Panc1 (cell line): ENCODE measurements around the gene PDE9A. TPM values are rescaled to one million over a fixed set of nuclear protein-coding genes. Genes with fewer than 3 reads are reported as not detected.

Experiments used
- ATAC-seq: fragments of 200-7000 bp; cut with Tn5 transposase; 2 replicates; pipeline ENCODE4 v1.9.1; 2020; ENCODE audit warnings: mild to moderate bottlenecking, moderate library complexity
- BruUV-seq: library from RNA; stranded (reverse); fragments of 400-500 nt; replicated peaks from 2 replicates; lab custom pipeline; 2021; lab: Mats Ljungman, UMichigan
- CTCF ChIA-PET: fragments of 300-600 bp; sonication (Branson Sonifier 250); formaldehyde crosslinking; loops from one replicate; lab custom pipeline; 2022; ENCODE audit warnings: antibody characterized with exemption; lab: Charles Lee
- POLR2A ChIA-PET: fragments of 300-600 bp; sonication (Branson Sonifier 250); formaldehyde crosslinking; loops from one replicate; lab custom pipeline; 2022; ENCODE audit warnings: antibody characterized with exemption; lab: Charles Lee
- DNase-seq: peaks from one replicate; pipeline ENCODE4 v3.0.0-alpha.2; 2010; ENCODE audit warnings: low read depth, low spot score
- H3K27ac ChIP-seq: 2 replicates; pipeline ENCODE4 v1.5.1; 2011; ENCODE audit warnings: mild to moderate bottlenecking, low read length, inconsistent platforms
- H3K27me3 ChIP-seq: fragments of 200-500 bp; sonication (Bioruptor generic); 2 replicates; pipeline ENCODE4 v1.6.0; 2014; ENCODE audit warnings: low read length, inconsistent platforms; ENCODE audit not compliant: control insufficient read depth, insufficient read depth
- H3K36me3 ChIP-seq: fragments of 200-500 bp; sonication (Bioruptor generic); 2 replicates; pipeline ENCODE4 v1.5.1; 2014; ENCODE audit warnings: inconsistent platforms, mild to moderate bottlenecking, low read length, moderate library complexity; ENCODE audit not compliant: control insufficient read depth, insufficient read depth
- H3K4me1 ChIP-seq: 2 replicates; pipeline ENCODE4 v1.5.1; 2011; ENCODE audit warnings: inconsistent platforms, mild to moderate bottlenecking, low read length, moderate library complexity; ENCODE audit not compliant: control insufficient read depth, insufficient read depth
- H3K4me3 ChIP-seq, 2 experiments: 2 replicates each; pipeline ENCODE4 v1.5.1; 2011 to 2012; ENCODE audit warnings: low read depth in 2 of 2, low read length in 2 of 2, mild to moderate bottlenecking in 2 of 2, inconsistent platforms in 1 of 2, moderate library complexity in 1 of 2
- H3K9me3 ChIP-seq: fragments of 200-500 bp; sonication (Bioruptor generic); 2 replicates; pipeline ENCODE4 v1.5.1; 2014; ENCODE audit warnings: low read depth, mild to moderate bottlenecking, inconsistent platforms, low read length, moderate library complexity; ENCODE audit not compliant: control insufficient read depth, insufficient read depth
- POLR2AphosphoS5 ChIP-seq: IDR thresholded peaks from 2 replicates; pipeline ENCODE4 v1.6.1; 2012; ENCODE audit warnings: mild to moderate bottlenecking, low read depth, low read length, moderate library complexity
- SIN3A ChIP-seq: IDR thresholded peaks from 2 replicates; pipeline ENCODE4 v1.6.1; 2012; ENCODE audit warnings: low read depth, mild to moderate bottlenecking, low read length, moderate library complexity, borderline replicate concordance; ENCODE audit not compliant: insufficient read depth
- TCF7L2 ChIP-seq: IDR thresholded peaks from 2 replicates; pipeline ENCODE4 v1.6.1; 2011; ENCODE audit warnings: mild to moderate bottlenecking, low read depth, low read length, inconsistent platforms
- in situ Hi-C: cut with HindIII; loops from 2 replicates; pipeline ENCODE4 v1.10.0; 2016; ENCODE audit warnings: low sequenced_read_pairs, low pct_unique_long_range_greater_than_20kb
- intact Hi-C: fragments of 100-400 bp; cut with micrococcal nuclease; formaldehyde crosslinking; loops from one replicate; pipeline ENCODE4 v1.10.0; 2022; ENCODE audit not compliant: unreplicated experiment
- total RNA-seq: library from RNA; stranded (reverse); gene quantifications from one replicate; pipeline ENCODE4 v1.2.1, GENCODE V29; 2021; ENCODE audit not compliant: unreplicated experiment
- TF ChIP-seq, protein P1 (sequence below), 2 experiments: IDR thresholded peaks; 2 replicates each; pipeline ENCODE4 v1.6.1; 2011 to 2012; ENCODE audit warnings: low read depth in 2 of 2, control low read depth in 1 of 2, low read length in 1 of 2, mild to moderate bottlenecking in 1 of 2, moderate library complexity in 1 of 2; ENCODE audit not compliant: insufficient read depth in 1 of 2
- TF ChIP-seq, protein P2 (sequence below): fragments of 450-650 bp; IDR thresholded peaks from 2 replicates; pipeline ENCODE4 v1.5.1; 2017; ENCODE audit warnings: mild to moderate bottlenecking

The PDE9A gene
- total RNA-seq, 1 experiment from 2014 or later: 0.72 TPM

DNA sequence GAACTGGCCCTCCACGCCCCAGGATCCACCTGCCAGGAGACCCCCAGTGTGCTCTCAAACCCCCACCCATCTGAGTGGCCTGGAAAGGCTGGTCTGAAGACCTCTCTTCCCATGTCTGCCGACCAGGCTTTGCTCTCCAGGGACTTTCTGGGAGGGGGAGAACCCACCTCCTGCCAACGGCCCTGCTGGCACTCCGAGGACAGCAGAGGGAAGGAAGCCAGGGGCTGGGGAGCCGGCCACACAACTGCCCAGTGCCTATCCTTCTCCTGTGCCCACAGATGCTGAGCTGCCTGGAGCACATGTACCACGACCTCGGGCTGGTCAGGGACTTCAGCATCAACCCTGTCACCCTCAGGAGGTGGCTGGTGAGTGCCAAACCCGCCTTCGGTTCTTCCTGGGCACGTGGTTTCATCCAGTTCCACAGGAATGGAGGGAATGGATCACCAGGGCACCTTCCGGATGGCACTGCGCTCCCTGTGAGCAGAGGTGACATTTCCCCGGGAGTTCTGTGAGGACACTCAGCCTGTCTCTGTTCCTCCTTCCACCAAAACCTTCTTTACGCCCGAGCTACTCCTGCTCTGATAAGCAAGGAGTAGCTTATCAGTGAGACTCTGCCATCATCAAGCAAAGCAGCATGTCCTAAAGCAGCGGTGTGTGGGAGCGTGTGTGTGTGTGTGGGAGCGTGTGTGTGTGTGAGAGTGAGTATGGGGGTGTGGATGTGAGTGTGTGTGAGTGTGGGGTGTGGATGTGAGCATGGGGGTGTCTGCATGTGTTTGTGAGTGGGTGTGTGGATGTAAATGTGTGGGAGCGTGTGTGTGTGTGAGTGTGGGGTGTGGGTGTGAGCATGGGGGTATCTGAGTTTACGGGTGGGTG lies 105.5 kb downstream of the PDE9A start:
- Histone ChIP-seq H3K27me3 (no peaks in the 10 kb centered on the region), H3K4me1 (no peaks in the 10 kb centered on the region), H3K4me3 (no peak overlapping the region), H3K27ac (no peak overlapping the region), H3K36me3 (no peaks in the 10 kb centered on the region), H3K9me3 (no peaks in the 10 kb centered on the region)
- DNase-seq: no peak
- in situ Hi-C loops (no loop called here), intact Hi-C loops (no loop called here)
- BruUV-seq: no TSS peak
- ChIA-PET CTCF (interaction anchor here (0.5 kb wide), 1 partner anchor 80 kb away, joined by 15 read pairs; no protein-coding TSS in a partner anchor), POLR2A (no interaction called here)
- TF ChIP-seq, protein P1, sequence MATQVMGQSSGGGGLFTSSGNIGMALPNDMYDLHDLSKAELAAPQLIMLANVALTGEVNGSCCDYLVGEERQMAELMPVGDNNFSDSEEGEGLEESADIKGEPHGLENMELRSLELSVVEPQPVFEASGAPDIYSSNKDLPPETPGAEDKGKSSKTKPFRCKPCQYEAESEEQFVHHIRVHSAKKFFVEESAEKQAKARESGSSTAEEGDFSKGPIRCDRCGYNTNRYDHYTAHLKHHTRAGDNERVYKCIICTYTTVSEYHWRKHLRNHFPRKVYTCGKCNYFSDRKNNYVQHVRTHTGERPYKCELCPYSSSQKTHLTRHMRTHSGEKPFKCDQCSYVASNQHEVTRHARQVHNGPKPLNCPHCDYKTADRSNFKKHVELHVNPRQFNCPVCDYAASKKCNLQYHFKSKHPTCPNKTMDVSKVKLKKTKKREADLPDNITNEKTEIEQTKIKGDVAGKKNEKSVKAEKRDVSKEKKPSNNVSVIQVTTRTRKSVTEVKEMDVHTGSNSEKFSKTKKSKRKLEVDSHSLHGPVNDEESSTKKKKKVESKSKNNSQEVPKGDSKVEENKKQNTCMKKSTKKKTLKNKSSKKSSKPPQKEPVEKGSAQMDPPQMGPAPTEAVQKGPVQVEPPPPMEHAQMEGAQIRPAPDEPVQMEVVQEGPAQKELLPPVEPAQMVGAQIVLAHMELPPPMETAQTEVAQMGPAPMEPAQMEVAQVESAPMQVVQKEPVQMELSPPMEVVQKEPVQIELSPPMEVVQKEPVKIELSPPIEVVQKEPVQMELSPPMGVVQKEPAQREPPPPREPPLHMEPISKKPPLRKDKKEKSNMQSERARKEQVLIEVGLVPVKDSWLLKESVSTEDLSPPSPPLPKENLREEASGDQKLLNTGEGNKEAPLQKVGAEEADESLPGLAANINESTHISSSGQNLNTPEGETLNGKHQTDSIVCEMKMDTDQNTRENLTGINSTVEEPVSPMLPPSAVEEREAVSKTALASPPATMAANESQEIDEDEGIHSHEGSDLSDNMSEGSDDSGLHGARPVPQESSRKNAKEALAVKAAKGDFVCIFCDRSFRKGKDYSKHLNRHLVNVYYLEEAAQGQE (IDR thresholded peaks at IDR 0.05; ENCODE audit: insufficient read depth in 1 of 2, low read depth in 2 of 2, low read length in 1 of 2): no peak
- TF ChIP-seq TCF7L2 (no peak), POLR2AphosphoS5 (no peak), SIN3A (no peak)
- TF ChIP-seq, protein P2, sequence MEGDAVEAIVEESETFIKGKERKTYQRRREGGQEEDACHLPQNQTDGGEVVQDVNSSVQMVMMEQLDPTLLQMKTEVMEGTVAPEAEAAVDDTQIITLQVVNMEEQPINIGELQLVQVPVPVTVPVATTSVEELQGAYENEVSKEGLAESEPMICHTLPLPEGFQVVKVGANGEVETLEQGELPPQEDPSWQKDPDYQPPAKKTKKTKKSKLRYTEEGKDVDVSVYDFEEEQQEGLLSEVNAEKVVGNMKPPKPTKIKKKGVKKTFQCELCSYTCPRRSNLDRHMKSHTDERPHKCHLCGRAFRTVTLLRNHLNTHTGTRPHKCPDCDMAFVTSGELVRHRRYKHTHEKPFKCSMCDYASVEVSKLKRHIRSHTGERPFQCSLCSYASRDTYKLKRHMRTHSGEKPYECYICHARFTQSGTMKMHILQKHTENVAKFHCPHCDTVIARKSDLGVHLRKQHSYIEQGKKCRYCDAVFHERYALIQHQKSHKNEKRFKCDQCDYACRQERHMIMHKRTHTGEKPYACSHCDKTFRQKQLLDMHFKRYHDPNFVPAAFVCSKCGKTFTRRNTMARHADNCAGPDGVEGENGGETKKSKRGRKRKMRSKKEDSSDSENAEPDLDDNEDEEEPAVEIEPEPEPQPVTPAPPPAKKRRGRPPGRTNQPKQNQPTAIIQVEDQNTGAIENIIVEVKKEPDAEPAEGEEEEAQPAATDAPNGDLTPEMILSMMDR: no peak
- ATAC-seq: no peak

DNA sequence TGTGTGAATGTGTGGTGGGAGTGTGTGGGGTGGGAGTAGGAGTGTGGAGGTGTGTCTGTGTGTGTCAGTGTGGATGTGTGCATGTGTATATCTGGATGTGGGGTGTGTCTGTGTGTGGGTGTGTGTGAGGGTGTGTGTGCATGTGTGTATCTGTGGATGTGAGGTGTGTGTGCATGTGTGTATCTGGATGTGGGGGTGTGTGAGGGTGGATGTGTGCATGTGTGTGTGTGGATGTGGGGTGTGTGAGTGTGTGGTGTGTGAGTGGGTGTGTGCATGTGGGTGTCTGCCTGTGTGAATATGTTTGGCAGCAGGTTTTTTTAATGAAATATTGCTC lies 106.1 kb downstream of the PDE9A start:
- TF ChIP-seq, protein P1 (IDR thresholded peaks at IDR 0.05; ENCODE audit: insufficient read depth in 1 of 2, low read depth in 2 of 2, low read length in 1 of 2): no peak
- TF ChIP-seq POLR2AphosphoS5 (no peak), SIN3A (no peak), TCF7L2 (no peak)
- TF ChIP-seq, protein P2: no peak
- in situ Hi-C loops: no loop called here
- no peak for DNase-seq
- POLR2A ChIA-PET: no interaction called here
- Histone ChIP-seq H3K27me3 (no peaks in the 10 kb centered on the region), H3K27ac (no peak overlapping the region), H3K4me3 (no peak overlapping the region), H3K9me3 (no peaks in the 10 kb centered on the region), H3K36me3 (no peaks in the 10 kb centered on the region), H3K4me1 (no peaks in the 10 kb centered on the region)
- CTCF ChIA-PET: no interaction called here
- ATAC-seq: no peak
- BruUV-seq: no TSS peak
- intact Hi-C loops: no loop called here
